Thymus (tissue), 11 donors: ENCODE data around the gene SLC22A3. TPM values are rescaled to one million over a fixed set of nuclear protein-coding genes. Genes with fewer than 3 reads are reported as not detected.
A peak's percentile ranks its signal among the peaks of the same experiment; 100 is the strongest.

Experiments
- DNase-seq, 9 donors: peaks; one replicate each; pipeline ENCODE4 v3.0.0-alpha.2; 2013; ENCODE audit warnings: low spot score in 9 of 9, low read depth in 6 of 9, missing footprints in 1 of 9
- H3K27ac ChIP-seq, 2 donors: one replicate each; pipeline ENCODE4 v1.5.1; 2013; ENCODE audit warnings: control low read depth in 1 of 2, low read depth in 1 of 2, low read length in 1 of 2, mild to moderate bottlenecking in 1 of 2, moderate library complexity in 1 of 2
- H3K27me3 ChIP-seq, 2 donors: one replicate each; pipeline ENCODE4 v1.5.1; 2013; ENCODE audit warnings: low read length in 1 of 2; ENCODE audit not compliant: control insufficient read depth in 2 of 2, insufficient read depth in 1 of 2
- H3K36me3 ChIP-seq, 2 donors: one replicate each; pipeline ENCODE4 v1.5.1; 2013; ENCODE audit warnings: low read length in 1 of 2, mild to moderate bottlenecking in 1 of 2, moderate library complexity in 1 of 2; ENCODE audit not compliant: control insufficient read depth in 2 of 2, insufficient read depth in 2 of 2
- H3K4me1 ChIP-seq, 2 donors: one replicate each; pipeline ENCODE4 v1.5.1; 2013; ENCODE audit warnings: low read length in 2 of 2; ENCODE audit not compliant: control insufficient read depth in 2 of 2, insufficient read depth in 2 of 2
- H3K4me3 ChIP-seq, 2 donors: one replicate each; pipeline ENCODE4 v1.5.1; 2013; ENCODE audit warnings: low read length in 2 of 2, control low read depth in 1 of 2, mild to moderate bottlenecking in 1 of 2
- H3K9me3 ChIP-seq, 2 donors: one replicate each; pipeline ENCODE4 v1.5.1; 2013; ENCODE audit warnings: low read length in 1 of 2, mild to moderate bottlenecking in 1 of 2; ENCODE audit not compliant: control insufficient read depth in 2 of 2, insufficient read depth in 1 of 2
- WGBS: extraction: QIAGEN DNeasy Blood & Tissue Kit; methylation state at CpG from one replicate; pipeline ENCODE4 v1.1.7; 2013; 5-methylcytosine and 5-hydroxymethylcytosine counted together
- polyA plus RNA-seq: library from polyadenylated mRNA; stranded (reverse); fragments of 200-250 nt; gene quantifications from one replicate; pipeline ENCODE4 v1.2.3, GENCODE V29; 2013
- total RNA-seq: library from RNA; stranded (reverse); fragments of 120-200 nt; gene quantifications from one replicate; pipeline ENCODE4 v1.2.4, GENCODE V29; 2013
- donor health status: healthy.

Gene SLC22A3
- total and polyA plus RNA-seq, 2 donors, result 0.28 to 1.4 TPM

- peaks cover 44 to 52% of the 10 kb centered on the region in 2 donors for H3K27me3 ChIP-seq
- 32% methylated on average over 74 of the region's 74 CpGs for WGBS
- no peak overlapping the region for H3K27ac ChIP-seq
- H3K9me3 ChIP-seq, result no peaks in the 10 kb centered on the region
- no peaks in the 10 kb centered on the region for H3K4me1 ChIP-seq
- peak overlapping the region in 1 of 2 donors; percentile 18 for H3K4me3 ChIP-seq
- H3K36me3 ChIP-seq, result no peaks in the 10 kb centered on the region
- no peak for DNase-seq
These were observed 637 bp upstream of the SLC22A3 start for GRCh38 chr6:160347259-160348222.

GRCh38 chr6:160349020-160349441 lies 853 bp downstream of the SLC22A3 start:
- Histone ChIP-seq H3K4me1 (no peaks in the 10 kb centered on the region), H3K4me3 (no peak overlapping the region), H3K27ac (no peak overlapping the region), H3K9me3 (no peaks in the 10 kb centered on the region), H3K27me3 (peaks cover 44 to 52% of the 10 kb centered on the region in 2 donors), H3K36me3 (no peaks in the 10 kb centered on the region)
- DNase-seq, result no peak
- WGBS, result 6% methylated on average over 23 of the region's 23 CpGs

- no peaks in the 10 kb centered on the region for H3K4me1 ChIP-seq
- 89% methylated on average over 11 of the region's 11 CpGs for WGBS
- H3K36me3 ChIP-seq, result no peaks in the 10 kb centered on the region
- DNase-seq, result no peak
- no peak overlapping the region for H3K27ac ChIP-seq
- H3K27me3 ChIP-seq, result peaks cover 44 to 52% of the 10 kb centered on the region in 2 donors
- no peak overlapping the region for H3K4me3 ChIP-seq
- no peaks in the 10 kb centered on the region for H3K9me3 ChIP-seq
These were observed 1.7 kb downstream of the SLC22A3 start for GRCh38 chr6:160349814-160350350.

- DNase-seq, result no peak
- H3K4me3 ChIP-seq, result no peak overlapping the region
- H3K36me3 ChIP-seq, result no peaks in the 10 kb centered on the region
- no peaks in the 10 kb centered on the region for H3K4me1 ChIP-seq
- no peaks in the 10 kb centered on the region for H3K9me3 ChIP-seq
- WGBS, result 88% methylated on average over 2 of the region's 2 CpGs
- no peak overlapping the region for H3K27ac ChIP-seq
- H3K27me3 ChIP-seq, result peaks cover 17 to 19% of the 10 kb centered on the region in 2 donors
These were observed 5.8 kb downstream of the SLC22A3 start for GRCh38 chr6:160353950-160354496.

GRCh38 chr6:160355001-160355400 lies 6.8 kb downstream of the SLC22A3 start:
- no peak for DNase-seq
- Histone ChIP-seq H3K9me3 (no peaks in the 10 kb centered on the region), H3K27me3 (peaks cover 8 to 9% of the 10 kb centered on the region in 2 donors), H3K4me1 (no peaks in the 10 kb centered on the region), H3K36me3 (no peaks in the 10 kb centered on the region), H3K27ac (no peak overlapping the region), H3K4me3 (no peak overlapping the region)
- 81% methylated on average over 7 of the region's 7 CpGs for WGBS

GRCh38 chr6:160356074-160356744 lies 8.0 kb downstream of the SLC22A3 start:
- H3K36me3 ChIP-seq, result no peaks in the 10 kb centered on the region
- 89% methylated on average over 14 of the region's 14 CpGs for WGBS
- H3K27ac ChIP-seq, result no peak overlapping the region
- H3K4me3 ChIP-seq, result no peak overlapping the region
- H3K27me3 ChIP-seq, result peaks cover 0 to 2% of the 10 kb centered on the region in 2 donors
- no peaks in the 10 kb centered on the region for H3K9me3 ChIP-seq
- no peak for DNase-seq
- H3K4me1 ChIP-seq, result no peaks in the 10 kb centered on the region

- 91% methylated on average over 6 of the region's 6 CpGs for WGBS
These were observed 8.9 kb downstream of the SLC22A3 start for GRCh38 chr6:160357088-160357487.

GRCh38 chr6:160358225-160359119 lies 10.3 kb downstream of the SLC22A3 start:
- Histone ChIP-seq H3K27me3 (no peaks in the 10 kb centered on the region), H3K27ac (no peak overlapping the region), H3K36me3 (no peaks in the 10 kb centered on the region), H3K4me1 (no peaks in the 10 kb centered on the region), H3K4me3 (no peak overlapping the region), H3K9me3 (no peaks in the 10 kb centered on the region)
- DNase-seq, result no peak
- WGBS, result 83% methylated on average over 9 of the region's 9 CpGs

More at GRCh38 chr6:160357088-160357487, 8.9 kb downstream of the SLC22A3 start:
- H3K4me3 ChIP-seq, result no peak overlapping the region
- peaks cover 0 to 2% of the 10 kb centered on the region in 2 donors for H3K27me3 ChIP-seq
- H3K36me3 ChIP-seq, result no peaks in the 10 kb centered on the region
- H3K9me3 ChIP-seq, result no peaks in the 10 kb centered on the region
- H3K4me1 ChIP-seq, result no peaks in the 10 kb centered on the region
- DNase-seq, result no peak
- H3K27ac ChIP-seq, result no peak overlapping the region
